Adipocyte (in vitro differentiated cells): ENCODE data around the gene GSC2.

Experiments
- DNase-seq: peaks from one replicate; pipeline ENCODE4 v3.0.0-alpha.2; 2015; ENCODE audit warnings: low read depth
- H3K27me3 ChIP-seq: replicated peaks from 2 replicates; pipeline ENCODE4 v1.7.0; 2013; ENCODE audit warnings: mild to moderate bottlenecking, low read length, moderate library complexity; ENCODE audit not compliant: control insufficient read depth, insufficient read depth
- H3K36me3 ChIP-seq: 2 replicates; pipeline ENCODE4 v1.7.0; 2013; ENCODE audit warnings: low read length, mild to moderate bottlenecking, moderate library complexity; ENCODE audit not compliant: control insufficient read depth, insufficient read depth, severe bottlenecking
- H3K4me1 ChIP-seq: 2 replicates; pipeline ENCODE4 v1.7.0; 2013; ENCODE audit warnings: mild to moderate bottlenecking, low read length, moderate library complexity; ENCODE audit not compliant: control insufficient read depth, insufficient read depth
- H3K4me3 ChIP-seq: 2 replicates; pipeline ENCODE4 v1.7.0; 2013; ENCODE audit warnings: mild to moderate bottlenecking, low read length, moderate library complexity
- H3K9ac ChIP-seq: 2 replicates; pipeline ENCODE4 v1.7.0; 2013; ENCODE audit warnings: mild to moderate bottlenecking, low read length, moderate library complexity
- H3K9me3 ChIP-seq: 2 replicates; pipeline ENCODE4 v1.7.0; 2013; ENCODE audit warnings: mild to moderate bottlenecking, low read length, moderate library complexity; ENCODE audit not compliant: control insufficient read depth

Gene GSC2

DNA sequence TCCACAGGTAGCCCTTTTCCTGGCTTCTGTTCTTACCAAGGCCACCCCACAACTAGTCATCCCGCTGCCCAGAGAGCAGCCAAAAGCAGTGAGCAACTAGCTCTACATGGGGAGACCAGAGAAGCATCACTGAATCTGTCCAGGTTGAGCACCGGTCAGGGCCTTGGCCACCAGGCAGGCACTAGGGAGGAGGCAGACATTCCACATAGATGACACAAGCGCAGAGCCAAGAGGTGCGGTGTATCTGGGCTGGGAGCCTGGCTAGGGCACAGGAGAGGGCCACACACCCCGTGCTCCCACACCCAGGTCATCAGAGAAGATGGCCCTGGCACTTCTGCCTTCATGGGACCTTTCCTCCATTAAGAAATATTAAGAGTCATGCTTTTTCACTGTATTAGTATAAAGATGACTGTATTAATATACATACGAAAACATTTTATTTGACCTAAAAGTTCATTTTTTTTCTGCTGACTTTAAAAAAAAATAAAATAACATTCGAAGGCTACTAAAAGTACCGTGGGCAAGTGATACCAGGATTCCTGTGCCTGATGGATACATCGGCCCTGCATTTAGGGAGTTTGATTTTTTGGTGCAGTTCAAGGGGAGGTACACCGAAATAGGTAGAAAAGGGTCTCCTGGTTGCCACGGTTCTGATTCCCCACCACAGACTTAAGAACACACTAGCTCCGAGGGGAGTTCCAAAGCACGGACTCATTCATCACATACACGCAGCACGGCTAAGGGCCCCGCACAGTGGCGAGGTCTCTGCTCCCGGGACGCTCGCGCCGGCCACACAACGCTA is 29.1 kb downstream of the GSC2 start:
- H3K27me3 ChIP-seq = no peaks in the 10 kb centered on the region
- H3K4me1 ChIP-seq = peaks cover 36% of the 10 kb centered on the region
- H3K9me3 ChIP-seq = no peaks in the 10 kb centered on the region
- H3K4me3 ChIP-seq = peak overlapping the region; percentile 93
- no peaks in the 10 kb centered on the region for H3K36me3 ChIP-seq
- H3K9ac ChIP-seq = peak overlapping the region; percentile 95
- peak; percentile 52 for DNase-seq

DNA sequence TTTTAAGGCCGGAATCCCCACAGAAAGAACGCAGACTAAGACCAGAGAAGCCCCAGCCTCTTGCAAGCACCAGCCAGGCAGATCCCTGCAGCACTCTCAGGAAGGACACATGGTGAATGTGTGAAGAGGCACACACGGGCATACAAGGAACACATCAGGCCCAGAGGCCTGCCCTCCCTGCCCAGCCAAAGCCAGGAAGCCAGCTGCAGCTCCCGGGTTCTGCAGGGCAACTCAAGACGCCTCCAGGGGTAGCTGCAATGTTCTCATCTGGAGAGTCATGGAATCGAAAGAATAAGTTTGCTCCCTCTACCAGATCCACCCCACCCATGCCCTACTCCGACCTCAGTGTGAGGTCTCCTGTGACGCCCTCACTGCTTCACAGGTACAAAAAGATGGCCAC is 30.1 kb downstream of the GSC2 start:
- no peaks in the 10 kb centered on the region for H3K9me3 ChIP-seq
- no peak overlapping the region for H3K4me3 ChIP-seq
- no peak overlapping the region for H3K9ac ChIP-seq
- no peaks in the 10 kb centered on the region for H3K36me3 ChIP-seq
- DNase-seq = no peak
- peaks cover 36% of the 10 kb centered on the region for H3K4me1 ChIP-seq
- H3K27me3 ChIP-seq = no peaks in the 10 kb centered on the region

DNA sequence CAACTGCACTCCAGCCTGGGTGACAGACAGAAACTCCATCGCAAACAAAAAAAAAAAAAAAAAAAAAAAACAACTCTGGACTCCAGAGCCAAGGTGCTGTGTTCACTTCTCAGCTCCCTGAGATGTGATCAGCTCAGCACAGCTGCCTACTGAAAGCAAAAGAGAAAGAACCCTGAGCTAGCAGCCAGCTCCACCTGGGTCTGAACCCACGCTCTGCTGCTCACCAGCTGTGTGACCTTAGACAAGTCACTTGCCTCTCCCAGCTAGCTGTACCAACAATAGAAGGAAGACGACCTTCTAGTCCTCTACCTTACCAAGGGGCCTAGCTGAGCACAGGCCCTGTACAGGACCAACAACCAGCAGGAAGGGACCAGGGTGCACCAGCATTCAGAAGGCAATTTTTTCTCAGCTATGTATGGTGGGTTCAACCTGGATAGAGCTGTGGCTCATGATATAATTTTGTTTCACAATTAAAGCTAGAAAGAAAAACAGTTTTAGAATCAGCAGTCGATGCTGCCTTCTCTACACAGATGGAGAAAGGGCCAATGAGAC is 31.7 kb downstream of the GSC2 start:
- Histone ChIP-seq H3K4me3 (no peak overlapping the region), H3K36me3 (no peaks in the 10 kb centered on the region), H3K4me1 (peaks cover 36% of the 10 kb centered on the region), H3K27me3 (no peaks in the 10 kb centered on the region), H3K9me3 (no peaks in the 10 kb centered on the region), H3K9ac (no peak overlapping the region)
- DNase-seq = no peak

DNA sequence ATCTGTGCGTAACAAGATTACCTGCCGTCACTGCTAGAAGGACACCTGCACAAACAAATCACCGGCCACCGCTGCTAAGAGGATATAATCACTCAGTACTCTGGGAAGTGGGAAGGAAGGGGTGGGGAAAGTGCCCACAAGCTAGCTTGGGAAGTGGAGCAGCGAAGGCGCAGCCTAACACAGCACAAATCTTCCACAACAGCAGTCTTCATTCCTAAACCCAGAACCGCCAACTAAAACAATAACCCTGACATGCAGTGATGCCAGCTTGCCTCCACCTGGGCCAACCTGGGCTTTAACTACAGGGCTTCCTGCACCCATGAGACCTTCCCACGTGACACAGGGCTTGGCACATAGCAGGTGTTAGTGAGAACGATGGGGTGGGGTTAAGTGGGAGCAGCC is 33.0 kb downstream of the GSC2 start:
- no peaks in the 10 kb centered on the region for H3K36me3 ChIP-seq
- H3K4me1 ChIP-seq = peaks cover 30% of the 10 kb centered on the region
- no peak for DNase-seq
- H3K27me3 ChIP-seq = no peaks in the 10 kb centered on the region
- H3K9ac ChIP-seq = no peak overlapping the region
- no peak overlapping the region for H3K4me3 ChIP-seq
- H3K9me3 ChIP-seq = no peaks in the 10 kb centered on the region

DNA sequence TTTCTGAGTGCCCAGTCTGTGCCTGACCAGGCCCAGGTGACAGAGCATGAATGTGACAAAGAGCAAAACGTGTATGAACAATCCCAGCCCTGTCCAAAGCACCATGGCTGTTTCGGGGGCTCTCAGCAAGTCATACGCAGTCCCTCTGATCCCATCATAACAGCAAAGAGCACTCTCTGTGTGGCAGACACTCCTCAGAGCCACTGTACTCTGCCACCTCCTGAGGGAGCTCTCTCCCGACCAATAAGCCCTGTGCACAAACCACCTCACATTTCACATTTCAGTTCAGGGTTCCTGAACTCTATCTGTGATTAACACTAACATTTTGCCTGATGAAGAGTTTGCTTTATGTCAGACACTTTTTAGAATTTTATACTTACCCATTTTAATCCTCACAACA is 34.5 kb downstream of the GSC2 start:
- no peak for DNase-seq
- no peaks in the 10 kb centered on the region for H3K27me3 ChIP-seq
- no peaks in the 10 kb centered on the region for H3K36me3 ChIP-seq
- H3K9ac ChIP-seq = no peak overlapping the region
- no peaks in the 10 kb centered on the region for H3K9me3 ChIP-seq
- no peak overlapping the region for H3K4me3 ChIP-seq
- peaks cover 23% of the 10 kb centered on the region for H3K4me1 ChIP-seq

DNA sequence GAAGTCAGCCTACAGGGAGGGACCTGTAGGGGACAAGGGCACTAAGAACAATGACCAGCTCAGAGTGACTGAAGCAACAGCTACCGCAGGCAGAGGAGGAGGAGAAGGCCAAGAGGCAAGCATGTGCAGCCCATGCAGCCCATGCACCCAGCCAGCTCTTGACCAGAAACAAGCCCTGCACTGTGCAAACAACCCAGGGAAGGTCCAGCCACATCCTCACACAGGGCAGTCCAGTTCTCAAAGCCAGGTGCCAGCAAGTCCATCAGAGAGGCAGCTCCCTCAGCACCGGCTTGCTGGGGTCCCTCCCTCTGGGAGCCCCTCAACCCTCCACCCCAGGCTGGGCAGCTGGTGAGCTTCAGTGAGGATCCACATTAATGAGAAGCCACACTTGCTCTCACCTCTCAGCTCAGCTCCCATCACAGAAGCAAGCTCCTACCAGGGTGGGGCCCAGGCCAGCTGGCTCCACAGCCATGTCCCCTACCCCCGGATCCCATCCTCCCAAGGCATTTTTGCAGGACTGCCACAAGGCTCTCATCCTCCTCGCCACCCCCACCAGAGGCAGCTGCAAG is 35.0 kb downstream of the GSC2 start:
- Histone ChIP-seq H3K4me1 (peaks cover 19% of the 10 kb centered on the region), H3K4me3 (no peak overlapping the region), H3K27me3 (no peaks in the 10 kb centered on the region), H3K9me3 (no peaks in the 10 kb centered on the region), H3K9ac (no peak overlapping the region), H3K36me3 (no peaks in the 10 kb centered on the region)
- DNase-seq = no peak

DNA sequence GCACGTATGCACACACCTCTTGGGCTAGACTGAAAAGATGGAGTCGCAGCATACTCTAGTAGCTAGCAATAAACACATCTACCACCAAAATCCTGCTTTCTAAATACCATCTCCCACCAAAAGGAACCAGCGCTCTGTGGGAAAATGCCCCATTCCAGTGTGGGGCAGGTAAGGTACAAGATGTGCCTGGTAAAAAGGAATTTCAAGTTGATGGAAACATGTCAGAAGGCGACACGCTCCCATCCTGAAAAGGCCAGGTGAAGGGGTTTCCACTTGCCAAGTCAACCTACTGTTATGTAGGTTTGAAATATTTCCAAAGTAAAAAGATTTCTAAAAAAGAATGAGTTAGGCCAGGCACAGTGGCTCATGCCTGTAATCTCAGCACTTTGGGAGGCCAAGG is 36.7 kb downstream of the GSC2 start:
- no peaks in the 10 kb centered on the region for H3K36me3 ChIP-seq
- H3K4me1 ChIP-seq = peaks cover 16% of the 10 kb centered on the region
- no peak overlapping the region for H3K9ac ChIP-seq
- H3K9me3 ChIP-seq = no peaks in the 10 kb centered on the region
- H3K4me3 ChIP-seq = no peak overlapping the region
- H3K27me3 ChIP-seq = no peaks in the 10 kb centered on the region
- DNase-seq = no peak

DNA sequence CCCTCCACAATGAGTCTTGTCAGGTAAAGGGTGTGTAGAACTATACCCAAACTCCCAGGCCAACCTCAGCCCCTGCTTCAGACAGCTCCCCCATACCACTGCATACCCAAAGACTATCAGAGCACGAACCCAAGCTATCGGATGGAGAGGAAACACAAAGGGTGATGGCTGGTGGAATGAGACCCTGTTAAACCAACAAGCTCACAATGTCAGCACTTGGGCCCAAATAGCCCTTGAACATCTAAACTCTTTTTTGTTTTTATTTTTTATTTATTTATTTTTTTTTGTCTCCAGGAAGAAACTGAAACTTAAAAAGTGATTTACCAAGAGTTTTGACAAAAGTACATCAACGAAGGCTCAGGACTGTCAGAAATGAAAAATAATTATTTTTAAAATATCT is 38.5 kb downstream of the GSC2 start:
- DNase-seq = no peak
- Histone ChIP-seq H3K9ac (no peak overlapping the region), H3K4me3 (no peak overlapping the region), H3K36me3 (no peaks in the 10 kb centered on the region), H3K4me1 (peaks cover 24% of the 10 kb centered on the region), H3K27me3 (no peaks in the 10 kb centered on the region), H3K9me3 (no peaks in the 10 kb centered on the region)

DNA sequence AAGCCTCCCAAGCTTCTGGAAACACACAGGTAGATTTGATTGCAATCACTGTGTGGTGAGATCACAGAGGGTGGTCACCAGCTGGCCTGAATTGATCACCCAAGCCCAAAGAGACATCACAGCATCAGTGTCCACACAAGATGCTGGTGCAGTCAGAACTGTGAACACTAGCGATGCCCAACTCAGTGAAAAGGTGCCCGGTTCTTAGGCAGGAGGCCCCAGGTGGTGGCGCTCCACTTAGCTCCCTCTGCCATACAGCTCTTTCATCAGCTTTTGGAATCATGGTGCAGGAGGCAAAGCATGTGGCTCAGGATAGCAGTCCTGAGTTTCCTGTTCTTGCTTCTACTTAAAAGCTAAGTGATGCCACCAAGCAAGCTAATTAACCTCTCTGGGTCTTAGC is 39.0 kb downstream of the GSC2 start:
- no peak for DNase-seq

DNA sequence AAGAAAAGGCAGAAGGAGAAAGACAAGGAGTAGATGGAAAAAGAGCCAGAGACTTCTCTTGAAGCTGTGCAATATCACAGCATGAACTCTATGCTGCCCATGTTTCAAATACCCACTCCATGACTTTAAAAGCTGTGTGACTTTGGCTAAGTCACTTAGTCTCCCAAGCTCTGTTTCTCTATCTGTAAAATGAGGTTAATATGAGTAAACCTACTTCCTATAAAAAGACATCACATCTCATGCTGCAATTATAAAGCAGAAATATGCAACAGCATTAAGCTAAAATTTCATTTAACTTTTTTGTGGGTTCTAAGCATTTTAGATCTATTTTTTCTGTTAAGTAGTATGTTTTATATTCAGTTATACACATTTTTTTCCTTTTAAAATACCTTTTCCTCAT is 39.4 kb downstream of the GSC2 start:
- H3K27me3 ChIP-seq = no peaks in the 10 kb centered on the region
- no peaks in the 10 kb centered on the region for H3K9me3 ChIP-seq
- no peak overlapping the region for H3K9ac ChIP-seq
- no peak for DNase-seq
- H3K36me3 ChIP-seq = no peaks in the 10 kb centered on the region
- peaks cover 30% of the 10 kb centered on the region for H3K4me1 ChIP-seq
- no peak overlapping the region for H3K4me3 ChIP-seq

More for the DNA sequence above, 39.0 kb downstream of the GSC2 start:
- H3K27me3 ChIP-seq = no peaks in the 10 kb centered on the region
- H3K9ac ChIP-seq = no peak overlapping the region
- peaks cover 28% of the 10 kb centered on the region for H3K4me1 ChIP-seq
- H3K9me3 ChIP-seq = no peaks in the 10 kb centered on the region
- H3K4me3 ChIP-seq = no peak overlapping the region
- H3K36me3 ChIP-seq = no peaks in the 10 kb centered on the region

DNA sequence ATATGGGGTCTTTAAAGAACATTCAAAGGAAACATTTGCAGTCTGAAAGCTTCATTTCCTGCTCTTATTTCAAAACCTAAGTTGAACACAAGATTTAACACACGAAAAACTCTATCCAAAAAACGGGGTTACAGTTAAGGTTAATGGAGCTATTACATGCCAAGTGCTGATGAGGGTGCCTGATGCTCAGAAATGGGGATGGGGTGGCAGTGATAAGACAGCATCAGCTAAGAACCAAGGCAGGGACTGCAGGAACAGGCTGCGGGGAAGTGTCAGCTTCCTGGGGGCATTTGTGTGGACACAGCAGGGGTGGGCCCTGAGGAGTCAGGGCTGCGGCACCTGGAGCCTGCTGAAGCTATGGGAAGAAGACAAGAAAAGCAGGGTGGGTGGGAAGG is 40.0 kb downstream of the GSC2 start:
- no peak for DNase-seq
- H3K9ac ChIP-seq = no peak overlapping the region
- H3K9me3 ChIP-seq = no peaks in the 10 kb centered on the region
- no peaks in the 10 kb centered on the region for H3K27me3 ChIP-seq
- H3K4me1 ChIP-seq = peaks cover 30% of the 10 kb centered on the region
- no peaks in the 10 kb centered on the region for H3K36me3 ChIP-seq
- H3K4me3 ChIP-seq = no peak overlapping the region
